Stimulated activated CD8-positive, alpha-beta memory T cell treated with anti-CD3 and anti-CD28 coated beads, Interleukin-15, amount 100 ng/mL, for 4 hours (primary cell): Measurements from ENCODE around the gene LAMTOR4.
A peak's percentile ranks its signal among the peaks of the same experiment; 100 is the strongest.

ENCODE experiments used
- DNase-seq, 2 donors: peaks; one replicate each; pipeline ENCODE4 v3.0.0-alpha.2; 2020; ENCODE audit warnings: low read depth in 2 of 2

The LAMTOR4 gene

GRCh38 chr7:100148559-100149328 is at the start of gene LAMTOR4:
TSS of gene LAMTOR4 (plus strand) at chr7:100148918. CDS start at chr7:100148973, 55 bp downstream.
- peak; percentile 95 to 97 for DNase-seq

GRCh38 chr7:100099452-100099851 is 49.3 kb upstream of the LAMTOR4 start:
- no peak for DNase-seq

- peak; percentile 76 to 79 for DNase-seq
Observed at GRCh38 chr7:100100420-100101015, 48.2 kb upstream of the LAMTOR4 start.

GRCh38 chr7:100101016-100101862 is 47.5 kb upstream of the LAMTOR4 start, which contains the start of the genes AP4M1 and MCM7:
TSS of gene AP4M1 (plus strand) at chr7:100101643. CDS start at chr7:100101715, 72 bp downstream.
TSS of gene MCM7 (minus strand) at chr7:100101397. CDS start at chr7:100101294, 103 bp downstream.
- peak; percentile 93 to 95 for DNase-seq

GRCh38 chr7:100102950-100103840 is 45.5 kb upstream of the LAMTOR4 start:
- no peak for DNase-seq

GRCh38 chr7:100105534-100105933 is 43.2 kb upstream of the LAMTOR4 start:
- no peak for DNase-seq

- no peak for DNase-seq
Observed at GRCh38 chr7:100106633-100107032, 42.1 kb upstream of the LAMTOR4 start.

GRCh38 chr7:100107125-100107737 is 41.5 kb upstream of the LAMTOR4 start:
- DNase-seq = no peak

GRCh38 chr7:100107890-100108289 is 40.8 kb upstream of the LAMTOR4 start:
- DNase-seq = no peak

- DNase-seq = no peak
Observed at GRCh38 chr7:100109521-100110163, 39.1 kb upstream of the LAMTOR4 start.

GRCh38 chr7:100111156-100111555 is 37.6 kb upstream of the LAMTOR4 start:
- DNase-seq = no peak

- DNase-seq = no peak
Observed at GRCh38 chr7:100111914-100112313, 36.8 kb upstream of the LAMTOR4 start.

- DNase-seq = no peak
Observed at GRCh38 chr7:100115026-100115425, 33.7 kb upstream of the LAMTOR4 start.

GRCh38 chr7:100118388-100119071 is 30.2 kb upstream of the LAMTOR4 start:
- DNase-seq = no peak

GRCh38 chr7:100119072-100119969 is 29.4 kb upstream of the LAMTOR4 start, which contains the start of the genes CNPY4 and TAF6:
TSS of gene CNPY4 (plus strand) at chr7:100119634. CDS start at chr7:100119745, 111 bp downstream.
TSS of gene TAF6 (minus strand) at chr7:100119358. CDS start at chr7:100114209, 5,149 bp downstream.
- DNase-seq = peak; percentile 82 to 92

GRCh38 chr7:100119970-100120732 is 28.6 kb upstream of the LAMTOR4 start:
- peak in 1 of 2 donors; percentile 32 for DNase-seq

GRCh38 chr7:100120733-100121036 is 28.0 kb upstream of the LAMTOR4 start:
- DNase-seq = no peak

GRCh38 chr7:100122067-100122466 is 26.7 kb upstream of the LAMTOR4 start:
- no peak for DNase-seq
